Measurements from ENCODE around the gene UROC1. TPM values are rescaled to one million over a fixed set of nuclear protein-coding genes. Genes with fewer than 3 reads are reported as not detected.

Gene UROC1
- total and polyA plus RNA-seq, 2 of the 13 experiments (the other 11 are each of a cell fraction or from before 2014, with no cell fraction given) = 0.71 to 1.3 TPM

GRCh38 chr3:126487151-126487771, 30.3 kb downstream of the UROC1 start (continued):
- TF ChIP-seq ESRRA (CRISPR knock-in tag; IDR thresholded peaks at IDR 0.05; ENCODE audit: low read depth) (no peak), ZNF619 (CRISPR knock-in tag; IDR thresholded peaks at IDR 0.05) (no peak), ZNF883 (CRISPR knock-in tag; IDR thresholded peaks at IDR 0.05; ENCODE audit: not compliant biosample characterization) (no peak), ZNF7 (CRISPR knock-in tag; IDR thresholded peaks at IDR 0.05) (no peak), ZMAT3 (CRISPR knock-in tag; conservative IDR thresholded peaks at IDR 0.05) (no peak), HMGA1 (CRISPR knock-in tag; conservative IDR thresholded peaks at IDR 0.05) (no peak), CHD2 (IDR thresholded peaks at IDR 0.05; ENCODE audit: low read depth, low read length) (no peak), SPEN (CRISPR knock-in tag; IDR thresholded peaks at IDR 0.05; ENCODE audit: low read depth) (peak; percentile 53; the same call in 1 of the 2 replicates), MED8 (CRISPR knock-in tag; IDR thresholded peaks at IDR 0.05; ENCODE audit: insufficient replicate concordance) (no peak), ZNF839 (CRISPR knock-in tag; IDR thresholded peaks at IDR 0.05; ENCODE audit: borderline replicate concordance) (no peak), ZNF292 (CRISPR knock-in tag; IDR thresholded peaks at IDR 0.05; ENCODE audit: borderline replicate concordance, low read depth) (peak; percentile 63; the same call in 1 of the 2 replicates), RXRA (CRISPR knock-in tag; IDR thresholded peaks at IDR 0.05) (no peak), MAFG (CRISPR knock-in tag; IDR thresholded peaks at IDR 0.05) (no peak), ZNF549 (CRISPR knock-in tag; IDR thresholded peaks at IDR 0.05) (no peak), PHB2 (IDR thresholded peaks at IDR 0.05; ENCODE audit: partially characterized antibody) (no peak), CBX5 (CRISPR knock-in tag; IDR thresholded peaks at IDR 0.05; ENCODE audit: borderline replicate concordance) (no peak), ZNF337 (CRISPR knock-in tag; IDR thresholded peaks at IDR 0.05; ENCODE audit: borderline replicate concordance, low read depth) (no peak), KLF6 (CRISPR knock-in tag; IDR thresholded peaks at IDR 0.05) (no peak), CTCF (CRISPR knock-in tag; IDR thresholded peaks at IDR 0.05) (peak; percentile 60), HOXD1 (CRISPR knock-in tag; IDR thresholded peaks at IDR 0.05) (no peak), RNF2 (conservative IDR thresholded peaks at IDR 0.05; ENCODE audit: low read depth) (no peak; the same call in 1 of the 2 replicates), GLI4 (CRISPR knock-in tag; IDR thresholded peaks at IDR 0.05; ENCODE audit: borderline replicate concordance) (no peak), NR3C1 (CRISPR knock-in tag; IDR thresholded peaks at IDR 0.05) (no peak), NCOA5 (CRISPR knock-in tag; IDR thresholded peaks at IDR 0.05) (no peak), RAD21 (CRISPR knock-in tag; IDR thresholded peaks at IDR 0.05) (no peak), ISX (CRISPR knock-in tag; conservative IDR thresholded peaks at IDR 0.05) (no peak)
- TF ChIP-seq, protein P1, sequence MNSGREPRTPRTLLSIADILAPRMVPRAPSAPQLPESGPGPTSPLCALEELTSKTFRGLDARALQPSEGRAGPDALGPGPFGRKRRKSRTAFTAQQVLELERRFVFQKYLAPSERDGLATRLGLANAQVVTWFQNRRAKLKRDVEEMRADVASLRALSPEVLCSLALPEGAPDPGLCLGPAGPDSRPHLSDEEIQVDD (CRISPR knock-in tag; IDR thresholded peaks at IDR 0.05; ENCODE audit: borderline replicate concordance) = no peak
- TF ChIP-seq, protein P2, sequence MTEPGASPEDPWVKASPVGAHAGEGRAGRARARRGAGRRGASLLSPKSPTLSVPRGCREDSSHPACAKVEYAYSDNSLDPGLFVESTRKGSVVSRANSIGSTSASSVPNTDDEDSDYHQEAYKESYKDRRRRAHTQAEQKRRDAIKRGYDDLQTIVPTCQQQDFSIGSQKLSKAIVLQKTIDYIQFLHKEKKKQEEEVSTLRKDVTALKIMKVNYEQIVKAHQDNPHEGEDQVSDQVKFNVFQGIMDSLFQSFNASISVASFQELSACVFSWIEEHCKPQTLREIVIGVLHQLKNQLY (CRISPR knock-in tag; IDR thresholded peaks at IDR 0.05) = no peak
- TF ChIP-seq, protein P3, sequence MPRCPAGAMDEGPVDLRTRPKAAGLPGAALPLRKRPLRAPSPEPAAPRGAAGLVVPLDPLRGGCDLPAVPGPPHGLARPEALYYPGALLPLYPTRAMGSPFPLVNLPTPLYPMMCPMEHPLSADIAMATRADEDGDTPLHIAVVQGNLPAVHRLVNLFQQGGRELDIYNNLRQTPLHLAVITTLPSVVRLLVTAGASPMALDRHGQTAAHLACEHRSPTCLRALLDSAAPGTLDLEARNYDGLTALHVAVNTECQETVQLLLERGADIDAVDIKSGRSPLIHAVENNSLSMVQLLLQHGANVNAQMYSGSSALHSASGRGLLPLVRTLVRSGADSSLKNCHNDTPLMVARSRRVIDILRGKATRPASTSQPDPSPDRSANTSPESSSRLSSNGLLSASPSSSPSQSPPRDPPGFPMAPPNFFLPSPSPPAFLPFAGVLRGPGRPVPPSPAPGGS (CRISPR knock-in tag; IDR thresholded peaks at IDR 0.05) = no peak
